ENCODE data around the gene CKB.

GRCh38 chr14:103560691-103561090, 38.1 kb upstream of the CKB start:
- TF ChIP-seq POLR2AphosphoS5 (IDR thresholded peaks at IDR 0.05; ENCODE audit: low read depth, low read length) (no peak), TAF1 (IDR thresholded peaks at IDR 0.05; ENCODE audit: borderline replicate concordance, insufficient read depth, low read length) (no peak), SIN3A (IDR thresholded peaks at IDR 0.05; ENCODE audit: borderline replicate concordance, insufficient read depth, low read length) (no peak)
